Neuronal stem cell (in vitro differentiated cells): Measurements from ENCODE around the gene SESTD1.

Experiments
- DNase-seq: peaks from one replicate; pipeline ENCODE4 v3.0.0-alpha.2; 2013; ENCODE audit warnings: low spot score
- H2AFZ ChIP-seq: one replicate; pipeline ENCODE4 v1.6.1; 2013; ENCODE audit warnings: mild to moderate bottlenecking, low read length, inconsistent platforms
- H2AK5ac ChIP-seq: 2 replicates; pipeline ENCODE4 v1.6.1; 2013; ENCODE audit warnings: low read depth, mild to moderate bottlenecking, inconsistent platforms, low read length, moderate library complexity, mixed read lengths
- H2BK120ac ChIP-seq: 2 replicates; pipeline ENCODE4 v1.6.1; 2013; ENCODE audit warnings: low read depth, mild to moderate bottlenecking, inconsistent platforms, low read length, moderate library complexity, mixed read lengths
- H2BK12ac ChIP-seq: one replicate; pipeline ENCODE4 v1.6.1; 2013; ENCODE audit warnings: low read length, inconsistent platforms
- H2BK15ac ChIP-seq: 2 replicates; pipeline ENCODE4 v1.6.1; 2013; ENCODE audit warnings: mild to moderate bottlenecking, low read length, inconsistent platforms, mixed read lengths
- H2BK5ac ChIP-seq: one replicate; pipeline ENCODE4 v1.6.1; 2013; ENCODE audit warnings: inconsistent platforms, mild to moderate bottlenecking, low read length, moderate library complexity
- H3K14ac ChIP-seq: one replicate; pipeline ENCODE4 v1.6.1; 2013; ENCODE audit warnings: low read length, inconsistent platforms
- H3K18ac ChIP-seq: 2 replicates; pipeline ENCODE4 v1.6.1; 2013; ENCODE audit warnings: low read length, inconsistent platforms
- H3K23ac ChIP-seq: 2 replicates; pipeline ENCODE4 v1.6.1; 2013; ENCODE audit warnings: low read depth, mild to moderate bottlenecking, mixed read lengths, low read length, inconsistent platforms; ENCODE audit not compliant: poor library complexity
- H3K27ac ChIP-seq: replicated peaks from 3 replicates; pipeline ENCODE4 v1.5.1; 2013; ENCODE audit warnings: low read length, inconsistent platforms
- H3K27me3 ChIP-seq, 3 experiments: 2 replicates each; pipeline ENCODE4 v1.6.1; 2013; ENCODE audit warnings: low read length in 3 of 3, mild to moderate bottlenecking in 2 of 3, inconsistent platforms in 1 of 3, low read depth in 1 of 3, mixed read lengths in 1 of 3, moderate library complexity in 1 of 3; ENCODE audit not compliant: control insufficient read depth in 3 of 3, insufficient read depth in 3 of 3
- H3K36me3 ChIP-seq, 2 donors: replicated peaks in 1 of 2; 2 replicates each; pipeline ENCODE4 v1.6.1; 2013; ENCODE audit warnings: low read length in 2 of 2; ENCODE audit not compliant: control insufficient read depth in 2 of 2, insufficient read depth in 2 of 2
- H3K4ac ChIP-seq: 2 replicates; pipeline ENCODE4 v1.6.1; 2013; ENCODE audit warnings: inconsistent platforms, mild to moderate bottlenecking, low read length, moderate library complexity
- H3K4me1 ChIP-seq, 2 donors: 1 replicate in 1 of 2; 2 replicates in 1 of 2; pipeline ENCODE4 v1.6.1; 2013; ENCODE audit warnings: low read length in 2 of 2, low read depth in 1 of 2; ENCODE audit not compliant: control insufficient read depth in 2 of 2, insufficient read depth in 1 of 2
- H3K4me2 ChIP-seq: one replicate; pipeline ENCODE4 v1.6.1; 2013; ENCODE audit warnings: mild to moderate bottlenecking, low read length, inconsistent platforms; ENCODE audit not compliant: insufficient read depth, poor library complexity, severe bottlenecking
- H3K4me3 ChIP-seq, 2 donors: 2 replicates each; pipeline ENCODE4 v1.5.1; 2013; ENCODE audit warnings: low read length in 2 of 2, mild to moderate bottlenecking in 2 of 2, inconsistent platforms in 1 of 2, moderate library complexity in 1 of 2
- H3K79me1 ChIP-seq: one replicate; pipeline ENCODE4 v1.6.1; 2013; ENCODE audit warnings: low read depth, mild to moderate bottlenecking, inconsistent platforms, low read length, moderate library complexity
- H3K9ac ChIP-seq: one replicate; pipeline ENCODE4 v1.6.1; 2013; ENCODE audit warnings: mild to moderate bottlenecking, low read depth, low read length, inconsistent platforms; ENCODE audit not compliant: poor library complexity
- H3K9me3 ChIP-seq, 2 donors: replicated peaks in 1 of 2; 2 replicates each; pipeline versions ENCODE3 to v1.6.1; 2013; ENCODE audit warnings: low read length in 2 of 2, mild to moderate bottlenecking in 2 of 2, inconsistent platforms in 1 of 2, low read depth in 1 of 2, mixed read lengths in 1 of 2, moderate library complexity in 1 of 2; ENCODE audit not compliant: control insufficient read depth in 2 of 2, insufficient read depth in 1 of 2
- H4K8ac ChIP-seq: one replicate; pipeline ENCODE4 v1.6.1; 2013; ENCODE audit warnings: low read depth, mild to moderate bottlenecking, inconsistent platforms, low read length, moderate library complexity
- H4K91ac ChIP-seq: one replicate; pipeline ENCODE4 v1.6.1; 2013; ENCODE audit warnings: low read length, low read depth, mild to moderate bottlenecking, inconsistent platforms; ENCODE audit not compliant: poor library complexity
- WGBS, 2 donors: extraction: QIAGEN DNeasy Blood & Tissue Kit; methylation state at CpG; one replicate each; pipeline ENCODE4 v1.1.7; 2013; ENCODE audit warnings: missing lambda C conversion rate in 2 of 2, mixed read lengths in 1 of 2; ENCODE audit not compliant: insufficient read length in 2 of 2, insufficient replicate concordance in 1 of 2; ENCODE audit errors: extremely low coverage in 2 of 2; 5-methylcytosine and 5-hydroxymethylcytosine counted together

Gene SESTD1

GRCh38 chr2:179233626-179234430, 30.8 kb downstream of the SESTD1 start:
- Histone ChIP-seq H3K4ac (no peak overlapping the region), H3K36me3 (peaks cover 2 to 10% of the 10 kb centered on the region in 2 donors), H2BK12ac (no peak overlapping the region), H3K27me3 (no peaks in the 10 kb centered on the region), H2BK120ac (no peak overlapping the region), H2BK5ac (no peak overlapping the region), H3K14ac (no peak overlapping the region), H4K8ac (no peak overlapping the region), H3K4me3 (peak overlapping the region in 1 of 2 donors; percentile 18), H3K4me1 (peaks cover 0 to 1% of the 10 kb centered on the region in 2 donors), H2AFZ (no peak overlapping the region), H3K27ac (no peak overlapping the region), H3K23ac (no peak overlapping the region), H3K9me3 (no peaks in the 10 kb centered on the region), H3K9ac (no peak overlapping the region), H3K18ac (no peak overlapping the region), H3K79me1 (no peaks in the 10 kb centered on the region), H2BK15ac (no peak overlapping the region), H4K91ac (no peak overlapping the region), H3K4me2 (no peak overlapping the region), H2AK5ac (no peak overlapping the region)
- DNase-seq, result no peak
- no CpG with 5 or more reads among the region's 4 CpGs for WGBS, 2 donors

- DNase-seq, result no peak
- H3K9me3 ChIP-seq, result no peaks in the 10 kb centered on the region
- H3K9ac ChIP-seq, result no peak overlapping the region
- no CpG with 5 or more reads among the region's 5 CpGs for WGBS, 2 donors
- no peak overlapping the region for H3K23ac ChIP-seq
- H3K36me3 ChIP-seq, result peaks cover 2 to 10% of the 10 kb centered on the region in 2 donors
- no peak overlapping the region for H2BK120ac ChIP-seq
- H3K4me1 ChIP-seq, result peaks cover 0 to 1% of the 10 kb centered on the region in 2 donors
- H3K79me1 ChIP-seq, result no peaks in the 10 kb centered on the region
- no peak overlapping the region for H2AFZ ChIP-seq
- H3K4me2 ChIP-seq, result no peak overlapping the region
- H4K8ac ChIP-seq, result no peak overlapping the region
- no peak overlapping the region for H3K4ac ChIP-seq
- H3K27ac ChIP-seq, result no peak overlapping the region
- H2BK15ac ChIP-seq, result no peak overlapping the region
- no peak overlapping the region for H2BK12ac ChIP-seq
- H3K4me3 ChIP-seq, result no peak overlapping the region
- H3K18ac ChIP-seq, result no peak overlapping the region
- no peak overlapping the region for H4K91ac ChIP-seq
- H3K14ac ChIP-seq, result no peak overlapping the region
- H3K27me3 ChIP-seq, result no peaks in the 10 kb centered on the region
- no peak overlapping the region for H2AK5ac ChIP-seq
- no peak overlapping the region for H2BK5ac ChIP-seq
Observed at GRCh38 chr2:179233083-179233490, 31.5 kb downstream of the SESTD1 start.

- H4K8ac ChIP-seq, result no peak overlapping the region
- H3K27me3 ChIP-seq, result no peaks in the 10 kb centered on the region
- H3K9ac ChIP-seq, result no peak overlapping the region
- no peak overlapping the region for H3K4me2 ChIP-seq
- H3K36me3 ChIP-seq, result no peaks in the 10 kb centered on the region
- no peak overlapping the region for H2AFZ ChIP-seq
- H3K9me3 ChIP-seq, result no peaks in the 10 kb centered on the region
- no peaks in the 10 kb centered on the region for H3K79me1 ChIP-seq
- no peak overlapping the region for H2AK5ac ChIP-seq
- H3K23ac ChIP-seq, result no peak overlapping the region
- no peak overlapping the region for H4K91ac ChIP-seq
- no peak overlapping the region for H3K27ac ChIP-seq
- H2BK12ac ChIP-seq, result no peak overlapping the region
- peaks cover 6 to 7% of the 10 kb centered on the region in 2 donors for H3K4me1 ChIP-seq
- H3K14ac ChIP-seq, result no peak overlapping the region
- no peak overlapping the region for H3K4ac ChIP-seq
- H3K18ac ChIP-seq, result no peak overlapping the region
- no peak overlapping the region for H2BK15ac ChIP-seq
- H2BK5ac ChIP-seq, result no peak overlapping the region
- no peak for DNase-seq
- H2BK120ac ChIP-seq, result no peak overlapping the region
- no peak overlapping the region for H3K4me3 ChIP-seq
Observed at GRCh38 chr2:179226961-179227259, 37.7 kb downstream of the SESTD1 start.

- Histone ChIP-seq H3K36me3 (no peaks in the 10 kb centered on the region), H3K79me1 (no peaks in the 10 kb centered on the region), H3K14ac (no peak overlapping the region), H3K27me3 (no peaks in the 10 kb centered on the region), H4K91ac (no peak overlapping the region), H3K4me1 (peaks cover 6 to 7% of the 10 kb centered on the region in 2 donors), H3K27ac (no peak overlapping the region), H2BK5ac (no peak overlapping the region), H3K18ac (no peak overlapping the region), H2AFZ (no peak overlapping the region), H2BK120ac (no peak overlapping the region), H2AK5ac (no peak overlapping the region), H3K4ac (no peak overlapping the region), H4K8ac (no peak overlapping the region), H3K9ac (no peak overlapping the region), H3K4me3 (no peak overlapping the region), H2BK12ac (no peak overlapping the region), H3K9me3 (no peaks in the 10 kb centered on the region), H3K23ac (no peak overlapping the region), H3K4me2 (no peak overlapping the region), H2BK15ac (no peak overlapping the region)
- WGBS, 2 donors, result no CpG with 5 or more reads among the region's 6 CpGs
- no peak for DNase-seq
Observed at GRCh38 chr2:179226203-179226960, 38.2 kb downstream of the SESTD1 start.
